Measurements from ENCODE around the gene MAP2K1. TPM values are rescaled to one million over a fixed set of nuclear protein-coding genes. Genes with fewer than 3 reads are reported as not detected.

Gene MAP2K1
- polyA plus RNA-seq, 1 donor (not counting 4 experiments of a cell fraction or from before 2014, with no cell fraction given): 73.8 TPM

DNA sequence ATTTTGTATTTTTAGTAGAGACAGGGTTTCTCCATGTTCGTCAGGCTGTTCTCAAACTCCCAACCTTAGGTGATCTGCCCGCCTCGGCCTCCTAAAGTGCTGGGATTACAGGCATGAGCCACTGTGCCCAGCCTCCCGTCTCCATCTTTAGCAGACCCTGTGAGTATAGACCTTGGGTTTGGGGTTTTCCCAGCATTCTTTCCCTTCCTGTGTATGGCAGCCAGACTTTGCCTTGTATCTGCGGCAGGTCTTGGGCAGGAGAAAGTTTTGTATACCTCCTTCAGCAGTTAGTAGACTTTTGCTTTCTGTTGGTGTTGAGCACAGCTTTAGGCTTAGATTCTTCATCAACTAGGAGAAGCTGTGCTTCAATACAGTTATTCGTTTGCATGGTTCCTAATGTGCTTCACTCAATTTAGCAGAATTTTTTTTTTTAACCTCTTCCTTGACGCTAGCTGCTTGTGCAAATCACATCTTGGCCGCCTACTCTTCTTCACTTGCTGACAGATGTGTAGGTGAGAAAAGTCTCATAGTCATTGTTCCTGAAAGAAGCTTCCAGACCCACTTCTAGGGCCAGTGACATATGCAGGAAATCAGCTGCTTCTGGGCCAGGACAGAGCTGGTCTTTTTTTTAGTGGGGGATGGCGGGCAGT, 38.4 kb downstream of the MAP2K1 start:
- Histone ChIP-seq H3K9me3 (ENCODE audit: control insufficient read depth, low read depth, low read length) (no peaks in the 10 kb centered on the region), H3K4me1 (ENCODE audit: control insufficient read depth, extremely low read depth, insufficient read depth, low read length) (peaks cover 3% of the 10 kb centered on the region), H3K36me3 (ENCODE audit: control insufficient read depth in 2 of 2, extremely low read depth in 1 of 2, insufficient read depth in 2 of 2, low read length in 2 of 2) (no peaks in the 10 kb centered on the region), H3K27ac (ENCODE audit: control insufficient read depth, insufficient read depth, low read length) (no peak overlapping the region), H3K79me2 (ENCODE audit: control insufficient read depth, insufficient read depth, low read length) (peaks cover 88% of the 10 kb centered on the region), H3K9ac (ENCODE audit: control insufficient read depth, extremely low read depth, insufficient read depth, low read length) (no peak overlapping the region), H3K9me1 (ENCODE audit: control insufficient read depth, extremely low read depth, insufficient read depth, low read length) (peaks cover 3% of the 10 kb centered on the region), H3K4me2 (ENCODE audit: control insufficient read depth, extremely low read depth, insufficient read depth, low read depth, low read length) (no peak overlapping the region), H3K27me3 (ENCODE audit: control insufficient read depth, extremely low read depth, insufficient read depth, low read length) (no peaks in the 10 kb centered on the region), H2AFZ (ENCODE audit: control insufficient read depth, low read length) (no peak overlapping the region), H4K20me1 (ENCODE audit: control insufficient read depth, extremely low read depth, insufficient read depth, low read length) (peaks cover 3% of the 10 kb centered on the region), H3K4me3 (ENCODE audit: control insufficient read depth in 2 of 3, extremely low read depth in 1 of 3, insufficient read depth in 2 of 3, low read depth in 1 of 3, low read length in 3 of 3) (no peak overlapping the region)
- no peak for DNase-seq (ENCODE audit: low read depth, low spot score)
- TF ChIP-seq, protein P1, sequence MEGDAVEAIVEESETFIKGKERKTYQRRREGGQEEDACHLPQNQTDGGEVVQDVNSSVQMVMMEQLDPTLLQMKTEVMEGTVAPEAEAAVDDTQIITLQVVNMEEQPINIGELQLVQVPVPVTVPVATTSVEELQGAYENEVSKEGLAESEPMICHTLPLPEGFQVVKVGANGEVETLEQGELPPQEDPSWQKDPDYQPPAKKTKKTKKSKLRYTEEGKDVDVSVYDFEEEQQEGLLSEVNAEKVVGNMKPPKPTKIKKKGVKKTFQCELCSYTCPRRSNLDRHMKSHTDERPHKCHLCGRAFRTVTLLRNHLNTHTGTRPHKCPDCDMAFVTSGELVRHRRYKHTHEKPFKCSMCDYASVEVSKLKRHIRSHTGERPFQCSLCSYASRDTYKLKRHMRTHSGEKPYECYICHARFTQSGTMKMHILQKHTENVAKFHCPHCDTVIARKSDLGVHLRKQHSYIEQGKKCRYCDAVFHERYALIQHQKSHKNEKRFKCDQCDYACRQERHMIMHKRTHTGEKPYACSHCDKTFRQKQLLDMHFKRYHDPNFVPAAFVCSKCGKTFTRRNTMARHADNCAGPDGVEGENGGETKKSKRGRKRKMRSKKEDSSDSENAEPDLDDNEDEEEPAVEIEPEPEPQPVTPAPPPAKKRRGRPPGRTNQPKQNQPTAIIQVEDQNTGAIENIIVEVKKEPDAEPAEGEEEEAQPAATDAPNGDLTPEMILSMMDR (optimal IDR thresholded peaks at IDR 0.05 in 1 of 3, IDR thresholded peaks at IDR 0.05 in 1 of 3, conservative IDR thresholded peaks at IDR 0.05 in 1 of 3; ENCODE audit: extremely low read depth in 1 of 3, insufficient read depth in 2 of 3, low read length in 3 of 3): no peak
- no peak for TF ChIP-seq EZH2 (IDR thresholded peaks at IDR 0.05; ENCODE audit: low read length)
- no peak for FAIRE-seq
- dilution Hi-C loops (cut with MboI; ENCODE audit: extremely low pct_ligation_motif_present, low sequenced_read_pairs): no loop called here

GRCh38 chr15:66425837-66426236, 39.1 kb downstream of the MAP2K1 start:
- Histone ChIP-seq H3K9me1 (ENCODE audit: control insufficient read depth, extremely low read depth, insufficient read depth, low read length) (peaks cover 3% of the 10 kb centered on the region), H4K20me1 (ENCODE audit: control insufficient read depth, extremely low read depth, insufficient read depth, low read length) (peaks cover 3% of the 10 kb centered on the region), H3K27ac (ENCODE audit: control insufficient read depth, insufficient read depth, low read length) (no peak overlapping the region), H3K79me2 (ENCODE audit: control insufficient read depth, insufficient read depth, low read length) (peaks cover 92% of the 10 kb centered on the region), H3K4me1 (ENCODE audit: control insufficient read depth, extremely low read depth, insufficient read depth, low read length) (peaks cover 3% of the 10 kb centered on the region), H3K27me3 (ENCODE audit: control insufficient read depth, extremely low read depth, insufficient read depth, low read length) (no peaks in the 10 kb centered on the region), H3K36me3 (ENCODE audit: control insufficient read depth in 2 of 2, extremely low read depth in 1 of 2, insufficient read depth in 2 of 2, low read length in 2 of 2) (no peaks in the 10 kb centered on the region), H3K4me3 (ENCODE audit: control insufficient read depth in 2 of 3, extremely low read depth in 1 of 3, insufficient read depth in 2 of 3, low read depth in 1 of 3, low read length in 3 of 3) (no peak overlapping the region), H3K4me2 (ENCODE audit: control insufficient read depth, extremely low read depth, insufficient read depth, low read depth, low read length) (no peak overlapping the region), H2AFZ (ENCODE audit: control insufficient read depth, low read length) (no peak overlapping the region), H3K9ac (ENCODE audit: control insufficient read depth, extremely low read depth, insufficient read depth, low read length) (no peak overlapping the region), H3K9me3 (ENCODE audit: control insufficient read depth, low read depth, low read length) (no peaks in the 10 kb centered on the region)
- TF ChIP-seq, protein P1 (optimal IDR thresholded peaks at IDR 0.05 in 1 of 3, IDR thresholded peaks at IDR 0.05 in 1 of 3, conservative IDR thresholded peaks at IDR 0.05 in 1 of 3; ENCODE audit: extremely low read depth in 1 of 3, insufficient read depth in 2 of 3, low read length in 3 of 3): no peak
- dilution Hi-C loops (cut with MboI; ENCODE audit: extremely low pct_ligation_motif_present, low sequenced_read_pairs): no loop called here
- no peak for FAIRE-seq
- DNase-seq (ENCODE audit: low read depth, low spot score): no peak
